ENCODE results near the gene NLRP5. TPM values are rescaled to one million over a fixed set of nuclear protein-coding genes. Genes with fewer than 3 reads are reported as not detected.

Gene NLRP5
- total RNA-seq, 1 donor from 2014 or later: not detected

- peak; percentile 67 for ATAC-seq
- intact Hi-C loops (cut with DNase I): no loop called here
- peak; percentile 87 for DNase-seq (ENCODE audit: missing footprints)
Measured at GRCh38 chr19:56066152-56067023, 79.8 kb downstream of the NLRP5 start.

- DNase-seq (ENCODE audit: missing footprints) (no peak), ATAC-seq (no peak)
- intact Hi-C loops (cut with DNase I): no loop called here
Measured at GRCh38 chr19:56069642-56070041, 83.1 kb downstream of the NLRP5 start.

- DNase-seq (ENCODE audit: missing footprints) (no peak), ATAC-seq (no peak)
- intact Hi-C loops (cut with DNase I): no loop called here
Measured at GRCh38 chr19:56071151-56071550, 84.6 kb downstream of the NLRP5 start.

- no peak for ATAC-seq
- DNase-seq (ENCODE audit: missing footprints): no peak
- intact Hi-C loops (cut with DNase I): loop anchor here (1.0 to 5.0 kb wide), 2 partner anchors 95 to 276 kb away; no protein-coding TSS in a partner anchor
Measured at GRCh38 chr19:56076498-56076897, 89.9 kb downstream of the NLRP5 start.

DNA sequence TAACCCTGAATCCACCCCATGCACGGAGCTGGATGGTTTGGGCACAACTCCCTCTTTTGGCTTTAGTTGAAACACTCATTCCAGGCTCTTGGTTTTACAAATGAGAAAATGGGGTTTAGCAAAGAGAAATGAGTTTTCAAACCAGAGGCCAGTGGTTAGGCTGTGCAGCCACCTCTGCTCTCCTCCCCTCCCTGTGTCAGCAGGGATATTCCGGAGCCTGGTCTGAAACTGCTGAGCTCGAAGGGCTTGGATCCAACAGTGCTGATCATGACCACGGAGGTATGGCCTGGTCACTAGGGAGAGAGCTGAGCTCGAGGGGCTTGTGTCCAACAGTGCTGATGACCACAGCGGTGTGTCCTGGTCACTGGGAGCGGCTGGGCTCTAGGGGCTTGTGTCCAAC lies 93.0 kb downstream of the NLRP5 start:
- ATAC-seq (no peak), DNase-seq (ENCODE audit: missing footprints) (no peak)
- intact Hi-C loops (cut with DNase I): loop anchor here (2.0 to 5.0 kb wide), 3 partner anchors 38 to 273 kb away; no protein-coding TSS in a partner anchor

GRCh38 chr19:56080669-56081401 lies 94.3 kb downstream of the NLRP5 start:
- intact Hi-C loops (cut with DNase I): loop anchor here (2.0 to 5.0 kb wide), 2 partner anchors 36 to 90 kb away; no protein-coding TSS in a partner anchor
- ATAC-seq: peak; percentile 82
- peak; percentile 92 for DNase-seq (ENCODE audit: missing footprints)

DNA sequence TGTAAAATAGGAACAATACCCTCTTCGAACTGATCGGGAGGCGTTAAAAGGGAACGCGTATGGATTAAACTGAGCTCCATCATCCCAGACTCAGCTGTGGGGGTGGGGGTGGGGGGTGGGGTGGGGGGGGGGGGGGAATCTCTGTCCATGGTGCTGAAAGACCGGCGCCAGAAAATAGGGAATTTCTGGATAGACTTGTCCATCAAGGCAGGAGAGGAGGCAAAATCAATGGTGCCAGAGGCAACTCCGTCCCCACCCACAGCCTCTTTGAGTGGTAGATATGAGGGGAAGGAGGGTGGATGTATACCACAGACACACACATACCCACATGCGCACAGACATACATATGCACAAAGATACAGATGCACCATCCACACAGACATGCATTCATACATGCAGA lies 97.1 kb downstream of the NLRP5 start:
- ATAC-seq: no peak
- intact Hi-C loops (cut with DNase I): loop anchor here (5.0 kb wide), 1 partner anchor 34 kb away; no protein-coding TSS in a partner anchor
- DNase-seq (ENCODE audit: missing footprints): no peak

DNA sequence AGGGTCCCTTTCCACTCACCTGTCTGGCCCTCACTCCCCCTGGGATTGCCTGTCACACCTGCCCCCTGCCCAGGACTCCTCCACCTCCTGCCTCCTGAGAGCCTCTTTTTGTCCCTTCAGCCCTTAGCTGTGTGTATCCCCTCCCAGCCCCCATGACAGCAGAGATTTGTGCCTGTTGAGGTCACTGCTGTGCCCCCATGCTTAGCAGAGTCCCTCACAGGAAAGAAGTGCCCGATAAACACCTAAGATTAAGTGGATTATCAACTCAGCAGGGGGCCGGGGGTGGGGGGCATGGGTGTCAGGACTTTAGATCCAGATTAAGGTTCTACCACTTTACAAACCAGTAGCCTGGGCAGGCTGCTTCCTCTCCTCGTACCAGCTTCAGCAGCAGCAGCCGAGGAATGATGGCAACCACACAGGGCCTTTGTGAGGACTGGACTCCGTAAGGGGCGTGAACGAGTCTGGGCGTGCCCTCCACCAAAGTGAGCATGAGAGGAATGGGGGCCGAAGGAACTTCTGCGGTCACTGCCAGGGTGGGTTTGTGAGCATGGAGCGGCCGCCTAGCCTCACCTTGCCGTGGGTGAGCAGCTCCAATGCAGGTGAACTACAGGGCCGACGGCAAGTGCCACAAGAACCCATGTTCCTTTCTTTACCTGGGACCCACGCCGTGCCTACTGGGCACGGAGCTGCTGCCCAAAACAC lies 98.4 kb downstream of the NLRP5 start:
- intact Hi-C loops (cut with DNase I): loop anchor here (5.0 kb wide), 1 partner anchor 32 kb away; no protein-coding TSS in a partner anchor
- ATAC-seq (no peak), DNase-seq (ENCODE audit: missing footprints) (no peak)

- no peak for ATAC-seq
- no peak for DNase-seq (ENCODE audit: missing footprints)
- intact Hi-C loops (cut with DNase I): no loop called here
Measured at GRCh38 chr19:56085571-56086275, 99.1 kb downstream of the NLRP5 start.

GRCh38 chr19:56086671-56087430 lies 100.3 kb downstream of the NLRP5 start:
- DNase-seq (ENCODE audit: missing footprints) (peak; percentile 13), ATAC-seq (no peak)
- intact Hi-C loops (cut with DNase I): no loop called here

- no peak for ATAC-seq
- DNase-seq (ENCODE audit: missing footprints): peak; percentile 67
- intact Hi-C loops (cut with DNase I): no loop called here
Measured at GRCh38 chr19:56087647-56088496, 101.3 kb downstream of the NLRP5 start.

- intact Hi-C loops (cut with DNase I): no loop called here
- DNase-seq (ENCODE audit: missing footprints) (peak; percentile 34), ATAC-seq (no peak)
Measured at GRCh38 chr19:56088497-56089215, 102.1 kb downstream of the NLRP5 start.

DNA sequence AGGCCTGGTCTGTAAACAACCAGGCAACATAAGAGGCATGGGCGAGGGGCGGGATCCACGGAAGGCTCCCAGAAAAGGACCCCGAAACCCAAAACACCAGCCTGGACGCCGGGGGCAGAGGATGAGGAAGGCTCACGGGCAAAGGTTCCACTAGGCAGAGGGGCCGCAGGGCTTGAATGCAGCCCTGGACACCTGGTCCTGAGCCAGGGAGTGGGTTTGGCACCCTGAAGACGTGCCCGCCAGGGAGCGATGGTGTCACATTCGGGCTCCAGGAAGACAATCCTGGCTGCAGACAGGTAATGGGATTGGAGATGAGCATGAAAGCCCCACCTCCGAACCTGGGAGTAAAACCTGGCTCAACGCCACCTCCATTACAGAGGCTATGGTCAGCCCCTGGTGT lies 102.8 kb downstream of the NLRP5 start:
- DNase-seq (ENCODE audit: missing footprints) (peak; percentile 11), ATAC-seq (no peak)
- intact Hi-C loops (cut with DNase I): no loop called here

DNA sequence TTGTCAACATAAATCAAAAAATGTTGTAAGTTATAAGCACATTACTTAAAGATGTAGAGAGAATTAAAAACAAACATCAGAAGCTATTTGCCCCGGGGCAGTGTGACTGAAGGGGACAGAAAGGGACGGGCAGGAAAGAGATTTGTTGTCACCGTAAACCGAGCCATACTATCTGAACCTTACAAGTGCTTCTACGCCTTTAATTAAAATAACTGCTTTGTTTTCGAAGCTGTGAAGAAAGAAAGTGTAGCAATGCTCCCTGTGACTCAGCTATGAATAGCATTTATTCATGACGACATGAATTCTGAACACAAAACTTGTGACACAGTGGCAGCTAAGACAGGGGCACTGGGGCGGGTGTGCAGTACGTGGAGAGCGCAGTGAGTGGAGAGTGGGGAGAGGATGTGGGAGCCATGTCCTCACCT lies 104.5 kb downstream of the NLRP5 start:
- ATAC-seq: peak; percentile 61
- intact Hi-C loops (cut with DNase I): no loop called here
- DNase-seq (ENCODE audit: missing footprints): peak; percentile 9

DNA sequence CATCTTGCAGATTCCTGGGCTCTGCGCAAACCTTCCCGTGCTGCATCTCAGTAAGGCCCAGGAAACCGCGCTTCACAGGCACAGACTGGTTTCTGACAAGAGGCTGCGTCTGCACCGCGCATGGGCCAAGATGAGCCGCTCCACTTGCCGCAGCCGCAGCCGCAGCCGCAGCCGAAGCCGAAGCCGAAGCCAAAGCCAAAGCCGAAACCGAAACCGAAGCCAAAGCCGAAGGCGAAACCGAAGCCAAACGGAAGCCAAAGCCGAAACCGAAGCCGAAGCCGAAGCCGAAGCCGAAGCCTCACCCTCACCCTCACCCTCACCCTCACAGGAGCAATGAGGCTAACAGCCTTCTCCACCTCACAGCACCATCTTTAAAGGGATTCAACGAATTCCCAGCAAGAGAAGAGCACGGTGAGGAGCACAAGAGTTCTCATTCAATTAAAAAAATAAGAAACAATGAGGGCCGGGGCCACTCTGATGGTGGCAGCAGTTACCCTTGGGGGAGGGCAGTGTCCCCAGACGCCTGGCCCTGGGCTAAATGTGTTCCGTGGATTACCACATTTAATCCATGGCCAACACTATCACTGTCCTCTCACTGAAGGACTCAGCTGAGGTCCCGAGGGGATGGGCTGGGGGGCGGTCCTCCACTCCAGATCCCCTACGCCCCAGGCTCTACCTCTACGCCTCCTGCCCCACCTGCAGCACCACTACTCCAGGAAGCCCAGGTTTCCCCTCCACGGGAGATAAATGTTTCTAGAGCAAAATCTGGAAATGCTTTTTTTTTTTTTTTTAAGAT lies 105.4 kb downstream of the NLRP5 start:
- peak; percentile 28 for DNase-seq (ENCODE audit: missing footprints)
- intact Hi-C loops (cut with DNase I): no loop called here

More for the DNA sequence above, 105.4 kb downstream of the NLRP5 start:
- no peak for ATAC-seq
